HG02840 (cell line): Measurements from ENCODE around the gene NBEAL1.
"Not testable (repeated sequence)": the region's sequence is repeated elsewhere in the genome, so short reads cannot be mapped to it uniquely, and the experiment has no call there.

ENCODE experiments used
- ATAC-seq: cut with Tn5 transposase; IDR thresholded peaks from one replicate; pipeline ENCODE4 v1.9.1; 2021; ENCODE audit warnings: mild to moderate bottlenecking, moderate library complexity, moderate number of reproducible peaks; ENCODE audit not compliant: unreplicated experiment, low FRiP score

Gene NBEAL1

DNA sequence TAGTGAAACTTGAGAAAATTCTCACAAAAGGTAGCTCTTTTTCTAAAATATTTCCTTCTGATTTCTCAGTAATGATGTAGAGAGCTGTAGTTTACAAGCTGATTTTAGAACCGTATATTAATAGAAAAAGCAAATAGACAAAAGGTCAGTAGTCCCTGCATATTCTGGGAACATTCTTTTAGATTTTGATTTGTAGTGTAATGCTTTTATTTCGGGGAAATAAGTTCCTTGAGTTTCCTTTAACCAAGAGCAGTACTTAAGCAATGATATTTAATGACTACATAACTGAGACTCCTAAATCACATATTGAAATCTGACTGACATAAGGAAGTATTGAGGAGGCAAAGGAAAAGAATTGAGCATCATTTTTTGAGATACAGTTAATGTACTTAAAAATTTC is 22.4 kb downstream of the NBEAL1 start:
- no peak for ATAC-seq

DNA sequence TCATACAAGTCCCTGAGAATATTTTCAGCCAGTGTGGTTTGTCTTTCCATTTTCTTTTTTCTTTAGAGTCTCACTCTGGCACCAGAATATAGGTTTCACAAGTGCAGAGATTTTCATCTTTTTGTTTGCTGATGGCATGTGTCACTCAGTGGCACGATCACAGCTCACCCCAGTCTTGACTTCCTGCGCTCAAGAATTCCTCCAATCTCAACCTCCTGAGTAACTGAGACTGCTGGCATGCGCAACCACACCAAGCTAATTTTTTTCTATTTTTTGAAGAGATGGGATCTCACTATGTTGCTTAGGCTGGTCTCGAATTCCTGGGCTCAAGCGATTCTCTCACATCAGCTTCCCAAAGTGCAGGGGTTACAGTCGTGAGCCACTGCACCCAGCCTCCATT is 23.9 kb downstream of the NBEAL1 start:
- ATAC-seq = no peak

DNA sequence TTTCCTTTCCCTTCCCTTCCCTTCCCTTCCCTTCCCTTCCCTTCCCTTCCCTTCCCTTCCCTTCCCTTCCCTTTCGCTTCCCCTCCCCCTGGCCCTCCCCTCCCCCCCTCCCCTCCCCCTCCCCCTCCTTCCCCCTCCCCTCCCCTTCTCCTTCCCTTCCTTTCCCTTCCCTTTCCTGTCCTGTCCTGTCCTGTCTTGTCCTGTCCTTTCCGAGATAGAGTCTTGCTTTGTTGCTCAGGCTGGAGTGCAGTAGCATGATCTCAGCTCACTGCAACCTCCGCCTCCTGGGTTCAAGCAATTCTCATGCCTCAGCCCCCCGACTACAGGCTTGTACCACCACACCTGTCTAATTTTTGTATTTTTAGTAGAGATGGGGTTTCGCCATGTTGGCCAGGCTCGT is 24.5 kb downstream of the NBEAL1 start:
- not testable (repeated sequence) for ATAC-seq

DNA sequence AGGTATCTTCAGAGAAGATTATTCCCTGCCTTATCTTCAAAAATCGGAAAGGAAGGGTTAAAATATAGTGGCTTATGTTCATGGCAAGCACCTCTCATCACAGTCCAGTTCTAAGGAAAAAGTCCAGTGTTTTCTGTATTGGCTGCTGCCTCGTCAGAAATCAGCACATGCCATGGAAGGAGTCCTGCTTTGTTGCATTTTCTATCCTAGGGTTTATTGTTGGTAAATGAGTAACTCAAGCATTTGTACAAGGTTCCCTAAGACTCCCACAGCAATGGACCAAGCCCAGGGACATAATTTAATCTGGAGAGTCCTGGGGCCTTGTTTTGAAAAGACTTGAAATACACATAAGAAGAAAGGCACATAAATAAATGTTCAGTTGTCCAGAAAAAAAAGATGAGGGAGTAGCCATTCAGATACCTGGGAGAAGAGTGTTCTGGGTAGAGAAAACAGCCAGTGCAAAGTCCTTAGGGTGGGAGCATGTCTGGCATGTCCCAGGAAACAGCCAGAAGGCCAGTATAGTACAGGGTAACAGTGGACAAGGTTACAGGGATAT is 26.4 kb downstream of the NBEAL1 start:
- ATAC-seq = no peak

DNA sequence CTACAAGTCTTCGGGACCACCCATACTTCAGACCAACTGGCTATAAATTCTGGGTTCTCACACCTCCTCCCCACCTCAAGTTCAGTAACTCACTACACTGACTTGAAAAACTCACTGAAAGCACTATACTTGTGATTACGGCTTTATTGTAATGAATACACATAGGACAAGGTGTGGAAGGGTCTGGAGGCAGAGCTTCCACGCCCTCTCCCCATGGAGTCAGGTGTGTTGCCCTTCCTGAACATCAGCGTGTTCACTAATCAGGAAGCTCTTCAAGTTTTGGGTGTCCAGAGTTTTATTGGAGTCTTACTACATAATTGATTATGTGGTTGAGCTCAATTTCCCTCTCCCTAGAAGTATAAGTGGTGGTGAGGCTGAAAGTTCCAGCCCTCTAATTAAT is 27.5 kb downstream of the NBEAL1 start:
- ATAC-seq = no peak

DNA sequence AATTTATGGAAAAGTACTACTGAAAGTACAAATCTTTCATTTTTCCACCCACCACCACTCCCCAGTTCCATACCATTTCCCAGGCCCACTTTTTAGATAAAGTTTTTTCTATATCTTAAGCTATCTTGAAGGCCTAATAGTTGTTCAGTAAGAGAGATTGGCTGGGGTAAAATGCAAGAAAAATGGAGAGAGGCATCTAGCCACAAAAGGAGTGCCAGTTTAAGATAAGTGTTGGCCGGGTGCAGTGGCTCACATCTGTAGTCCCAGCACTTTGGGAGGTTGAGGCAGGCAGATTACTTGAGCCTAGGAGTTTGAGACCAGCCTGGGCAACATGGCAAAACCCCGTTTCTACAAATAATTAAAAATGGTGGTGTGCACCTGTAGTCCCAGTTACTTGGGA is 28.6 kb downstream of the NBEAL1 start:
- ATAC-seq = no peak

DNA sequence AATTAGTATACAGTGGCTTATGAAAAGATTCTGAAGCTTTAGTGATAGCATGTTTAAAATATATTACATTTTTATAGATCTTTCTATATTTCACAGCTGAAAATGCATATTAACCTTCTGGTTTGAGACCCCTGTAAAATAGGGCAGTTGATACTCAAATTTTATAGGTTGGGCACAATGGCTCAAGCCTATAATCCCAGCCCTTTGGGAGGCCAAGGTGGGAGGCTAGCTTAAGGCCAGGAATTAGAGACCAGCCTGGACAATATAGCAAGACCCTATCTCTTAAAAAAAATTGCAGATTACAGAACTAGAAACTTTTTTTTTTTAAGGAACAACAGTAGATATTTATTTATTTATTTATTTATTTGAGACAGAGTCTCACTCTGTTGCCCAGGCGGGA is 31.2 kb downstream of the NBEAL1 start:
- ATAC-seq = no peak

DNA sequence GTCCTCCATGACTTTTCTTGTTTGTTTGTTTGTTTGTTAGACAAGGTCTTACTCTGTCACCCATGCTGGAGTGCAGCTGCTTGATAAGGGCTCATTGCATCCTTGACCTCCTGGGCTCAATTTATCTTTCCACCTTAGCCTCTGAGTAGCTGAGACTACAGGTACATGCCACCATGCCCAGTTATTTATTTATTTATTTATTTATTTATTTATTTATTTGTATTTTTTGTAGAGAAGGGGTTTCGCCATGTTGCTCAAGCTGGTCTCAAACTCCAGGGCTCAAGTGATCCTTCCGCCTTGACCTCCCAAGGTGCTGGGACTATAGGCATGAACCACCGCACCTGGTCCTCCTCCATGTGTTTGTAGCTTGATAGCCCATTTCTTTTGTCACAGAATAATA is 37.9 kb downstream of the NBEAL1 start:
- ATAC-seq = no peak

DNA sequence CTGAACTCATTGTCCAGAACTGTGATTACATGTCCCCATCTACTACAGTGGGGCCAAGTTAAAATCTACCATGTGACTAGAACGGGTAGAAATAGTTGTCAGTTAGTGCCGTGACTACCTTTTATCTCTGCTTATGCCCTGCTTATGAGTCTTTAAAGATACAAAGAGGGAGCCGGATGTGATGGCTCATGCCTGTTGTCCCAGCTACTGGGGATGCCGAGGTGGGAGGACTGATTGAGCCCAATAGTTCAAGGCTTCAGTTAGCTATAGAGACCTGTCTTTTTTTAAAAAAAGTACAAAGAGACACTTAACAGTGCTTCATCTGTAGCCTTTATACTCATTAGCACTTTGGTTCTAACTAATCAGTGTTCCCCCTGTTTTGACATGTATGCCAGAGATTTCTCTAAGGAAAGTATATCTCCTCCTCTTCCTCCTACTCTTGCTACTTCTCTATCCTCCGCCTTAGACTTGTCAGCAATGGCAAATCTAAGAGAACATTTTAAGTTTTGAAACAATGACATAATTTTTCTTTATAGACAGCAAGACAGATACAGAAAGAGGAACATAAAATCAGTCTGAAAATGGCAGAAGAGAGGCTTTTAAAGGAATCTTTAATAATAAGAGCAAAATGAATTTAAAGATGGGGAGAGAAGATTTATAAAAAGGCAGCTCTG is 45.0 kb downstream of the NBEAL1 start:
- no peak for ATAC-seq

DNA sequence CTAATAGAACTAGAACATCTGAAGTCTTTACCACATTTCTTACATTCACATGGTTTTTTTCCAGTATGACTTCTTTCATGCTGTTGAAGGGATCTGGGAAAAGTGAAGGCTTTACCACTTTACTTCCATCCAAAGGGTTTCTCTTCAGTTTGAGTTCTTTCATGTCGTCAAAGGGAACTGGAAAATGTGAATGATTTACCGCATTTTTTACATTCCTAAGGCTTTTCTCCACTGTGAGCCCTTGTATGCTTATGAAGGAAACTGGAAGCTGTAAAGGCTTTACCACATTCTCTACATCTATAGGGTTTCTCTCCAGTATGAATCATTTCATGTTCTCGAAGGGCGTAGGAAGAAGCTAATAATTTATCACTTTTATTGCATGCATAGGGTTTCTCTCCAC is 46.7 kb downstream of the NBEAL1 start:
- no peak for ATAC-seq

DNA sequence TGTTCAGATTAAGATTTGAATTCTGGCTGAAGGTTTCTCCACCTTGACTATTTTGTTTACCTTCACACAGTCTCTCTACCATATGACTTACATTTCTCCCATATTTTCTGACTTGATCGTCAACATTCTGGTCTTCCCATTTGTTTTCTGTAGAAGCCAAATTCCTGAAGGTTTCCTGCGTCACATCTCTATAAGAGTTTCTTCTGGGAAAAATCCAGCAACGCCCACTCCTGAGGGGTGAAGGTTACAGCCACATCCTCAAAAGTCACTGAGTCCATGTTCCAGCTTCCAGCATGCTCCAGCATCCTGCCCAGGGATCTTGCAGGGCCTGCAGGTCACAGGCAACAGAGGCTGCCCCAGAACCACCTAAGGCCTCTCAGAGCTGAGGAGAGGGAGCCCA is 47.5 kb downstream of the NBEAL1 start:
- no peak for ATAC-seq

DNA sequence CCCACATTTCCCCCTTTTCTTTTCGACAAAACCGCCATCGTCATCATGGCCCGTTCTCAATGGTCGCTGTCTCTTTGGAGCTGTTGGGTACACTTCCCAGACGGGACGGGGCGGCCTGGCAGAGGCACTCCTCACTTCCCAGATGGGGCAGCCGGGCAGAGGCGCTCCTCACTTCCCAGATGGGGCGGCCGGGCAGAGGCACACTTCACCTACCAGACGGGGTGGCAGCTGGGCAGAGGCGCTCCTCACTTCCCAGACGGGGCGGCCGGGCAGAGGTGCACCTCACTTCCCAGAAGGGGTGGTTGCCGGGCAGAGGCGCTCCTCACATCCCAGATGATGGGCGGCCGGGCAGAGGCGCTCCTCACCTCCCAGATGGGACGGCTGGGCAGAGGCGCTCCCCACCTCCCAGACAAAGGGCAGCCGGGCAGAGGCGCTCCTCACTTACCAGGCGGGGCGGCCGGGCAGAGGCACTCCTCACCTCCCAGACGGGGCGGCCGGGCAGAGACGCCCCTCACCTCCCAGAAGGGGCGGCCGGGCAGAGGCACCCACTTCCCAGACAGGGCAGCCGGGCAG is 51.9 kb downstream of the NBEAL1 start:
- not testable (repeated sequence) for ATAC-seq

DNA sequence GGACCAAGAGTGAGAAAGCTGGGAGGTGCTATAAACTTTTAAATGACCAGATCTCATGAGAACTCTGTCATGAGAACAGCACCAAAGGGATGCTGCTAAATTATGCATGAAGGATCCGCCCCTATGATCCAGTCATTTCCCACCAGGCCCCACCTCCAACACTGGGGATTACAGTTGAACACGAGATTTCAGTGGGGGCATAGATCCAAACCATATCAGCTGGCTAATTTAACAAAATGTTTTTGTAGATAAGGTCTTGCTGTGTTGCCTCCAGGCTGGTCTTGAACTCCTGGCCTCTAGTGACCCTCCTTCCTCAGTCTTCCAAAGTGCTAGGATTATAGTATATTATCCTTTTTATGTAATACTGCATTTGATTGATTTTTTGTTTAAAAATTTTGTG is 56.0 kb downstream of the NBEAL1 start:
- no peak for ATAC-seq

DNA sequence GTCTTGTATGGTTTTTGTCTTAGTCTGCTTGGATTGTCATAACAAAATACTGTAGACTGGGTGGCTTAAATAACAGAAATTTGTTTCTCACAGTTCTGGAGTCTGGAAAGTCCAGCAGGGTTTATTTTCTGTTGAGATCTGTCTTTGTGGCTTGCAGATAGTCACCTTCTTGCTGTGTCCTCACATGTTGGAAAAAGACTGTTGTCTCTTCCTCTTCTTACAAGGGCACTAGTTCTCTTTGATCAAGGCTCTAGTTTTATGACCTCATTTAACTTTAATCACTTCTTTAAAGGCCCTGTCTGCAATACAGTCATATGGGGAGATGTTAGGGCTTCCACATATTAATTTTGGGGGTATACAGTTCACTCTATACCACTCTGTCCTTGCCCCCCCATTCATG is 56.5 kb downstream of the NBEAL1 start:
- no peak for ATAC-seq

DNA sequence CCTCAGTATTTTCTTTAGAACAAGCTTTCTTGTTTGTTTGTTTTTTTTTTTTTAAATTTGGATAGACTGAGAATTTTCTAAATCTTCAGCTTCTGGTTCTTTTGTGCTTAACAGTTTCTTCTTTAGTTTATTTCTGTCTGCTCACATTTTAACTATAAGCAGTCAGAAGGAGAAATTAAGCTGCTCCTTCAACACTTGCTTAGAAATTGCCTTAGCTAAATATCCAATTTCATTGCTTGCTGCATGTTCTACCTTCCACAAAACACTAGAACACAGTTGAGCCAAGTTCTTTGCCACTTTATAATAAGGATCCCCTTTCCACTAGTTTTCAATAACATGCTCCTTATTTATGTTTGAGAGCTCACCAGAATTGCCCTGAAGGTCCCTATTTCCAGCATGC is 57.7 kb downstream of the NBEAL1 start:
- no peak for ATAC-seq

DNA sequence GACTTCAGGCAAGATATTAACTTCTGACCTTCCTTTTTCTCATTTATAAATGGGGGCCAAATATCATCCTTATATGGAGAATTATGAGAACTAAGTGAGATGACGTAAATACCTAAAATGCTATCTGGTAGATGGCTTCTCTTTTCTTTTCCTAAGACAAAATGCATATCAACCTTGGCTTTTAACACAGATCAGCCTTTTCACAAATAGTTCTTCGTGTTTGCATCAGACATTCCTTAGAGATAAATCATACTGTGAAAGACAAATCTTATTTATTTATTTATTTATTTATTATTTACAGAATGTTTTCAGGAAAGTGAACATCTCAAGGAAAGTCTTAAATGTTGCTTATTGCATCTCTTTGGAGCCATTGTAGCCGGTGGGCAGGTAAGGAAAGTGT is 62.8 kb downstream of the NBEAL1 start:
- no peak for ATAC-seq

DNA sequence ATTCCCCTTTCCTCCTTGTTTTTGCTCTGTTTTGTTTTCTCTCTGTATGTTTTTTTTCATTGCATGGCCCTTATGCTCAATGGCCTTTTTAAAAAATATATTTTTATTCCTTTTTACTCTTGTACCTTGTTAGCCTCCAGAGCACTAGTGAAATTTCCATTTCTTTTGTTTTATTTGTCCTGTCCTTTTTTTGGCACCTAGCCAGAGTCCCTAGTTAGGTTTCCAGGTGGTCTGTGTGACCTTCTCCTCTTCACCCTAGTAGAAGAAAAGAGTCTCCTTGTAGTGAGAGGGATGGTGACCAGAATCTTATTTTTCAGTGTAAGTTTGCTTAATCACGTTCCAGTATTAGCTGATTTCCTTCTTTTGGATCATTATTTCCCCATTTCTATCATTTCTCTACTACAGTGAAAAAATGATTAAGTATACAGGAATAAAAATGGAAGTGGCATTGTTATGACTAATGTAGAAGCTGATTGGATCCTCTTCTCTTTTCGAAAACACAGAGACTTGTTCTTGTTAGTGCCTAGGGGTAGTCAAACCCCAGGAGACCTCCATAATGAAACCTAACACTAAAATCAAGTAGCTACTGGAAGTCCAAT is 65.9 kb downstream of the NBEAL1 start:
- ATAC-seq = no peak

DNA sequence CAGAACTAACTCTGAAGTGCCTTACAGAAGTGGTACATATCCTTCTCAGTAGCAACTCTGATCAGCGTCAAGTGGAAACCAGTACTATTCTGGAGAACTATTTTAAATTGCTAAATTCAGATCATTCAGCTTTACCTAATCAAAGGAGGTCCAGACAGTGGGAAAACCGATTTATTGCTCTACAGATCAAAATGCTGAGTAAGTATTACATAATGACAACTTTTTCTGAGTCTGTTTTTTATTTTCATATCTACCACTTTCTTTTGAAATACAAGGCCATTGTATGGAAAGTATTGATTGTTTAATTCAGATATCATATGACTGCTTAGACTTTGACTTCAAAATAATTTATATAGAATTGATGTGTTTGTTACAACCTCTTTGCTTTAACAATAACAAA is 68.7 kb downstream of the NBEAL1 start:
- ATAC-seq = no peak

DNA sequence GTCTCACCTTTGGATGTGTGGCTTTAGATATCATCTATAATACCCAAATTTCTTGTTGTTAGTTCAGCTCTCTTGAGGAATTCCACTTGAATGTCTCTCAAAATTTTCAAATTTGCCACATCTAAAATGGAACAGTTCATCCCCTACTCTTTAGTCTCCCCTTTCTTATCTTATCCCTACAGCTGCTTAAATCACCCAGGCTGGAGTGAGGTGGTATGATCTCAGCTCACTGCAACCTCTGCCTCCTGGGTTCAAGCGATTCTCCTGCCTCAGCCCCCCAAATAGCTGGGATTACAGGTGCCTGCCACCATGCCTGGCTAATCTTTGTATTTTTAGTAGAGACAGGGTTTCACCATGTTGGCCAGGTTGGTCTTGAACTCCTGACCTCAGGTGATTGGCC is 71.7 kb downstream of the NBEAL1 start:
- not testable (repeated sequence) for ATAC-seq

DNA sequence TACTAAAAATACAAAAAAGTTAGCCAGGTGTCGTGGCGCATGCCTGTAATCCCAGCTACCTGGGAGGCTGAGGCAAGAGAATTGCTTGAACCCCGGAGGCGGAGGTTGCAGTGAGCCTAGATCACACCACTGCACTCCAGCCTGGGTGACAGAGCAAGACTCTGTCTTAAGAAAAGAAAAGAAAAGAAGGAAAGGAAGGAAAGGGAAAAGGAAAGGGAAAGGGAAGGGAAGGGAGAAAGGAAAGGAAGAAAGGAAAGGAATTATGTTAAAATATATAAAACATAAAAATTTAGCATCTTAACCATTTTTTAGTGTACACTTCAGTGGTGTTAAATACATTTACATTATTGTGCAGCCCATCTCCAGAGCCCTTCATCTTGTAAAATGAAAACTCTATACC is 76.0 kb downstream of the NBEAL1 start:
- not testable (repeated sequence) for ATAC-seq

DNA sequence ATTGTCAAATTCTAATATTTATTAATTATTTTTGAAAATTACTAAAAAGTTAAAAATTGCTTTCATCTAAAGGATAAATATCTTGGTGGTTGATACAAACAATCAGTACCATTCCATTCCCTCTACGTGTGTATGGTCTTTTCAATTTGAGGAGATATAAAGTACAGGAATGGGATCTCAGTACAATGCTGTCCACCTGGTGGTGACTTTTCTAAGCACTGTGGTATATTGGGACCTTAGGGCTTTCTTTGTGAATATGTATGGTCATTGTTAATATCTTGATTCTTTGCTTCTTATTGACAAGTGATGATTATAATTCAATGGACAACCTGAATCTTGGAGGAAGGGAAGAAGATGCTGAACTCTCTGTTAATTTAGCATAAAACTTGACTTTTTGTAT is 83.1 kb downstream of the NBEAL1 start:
- no peak for ATAC-seq

DNA sequence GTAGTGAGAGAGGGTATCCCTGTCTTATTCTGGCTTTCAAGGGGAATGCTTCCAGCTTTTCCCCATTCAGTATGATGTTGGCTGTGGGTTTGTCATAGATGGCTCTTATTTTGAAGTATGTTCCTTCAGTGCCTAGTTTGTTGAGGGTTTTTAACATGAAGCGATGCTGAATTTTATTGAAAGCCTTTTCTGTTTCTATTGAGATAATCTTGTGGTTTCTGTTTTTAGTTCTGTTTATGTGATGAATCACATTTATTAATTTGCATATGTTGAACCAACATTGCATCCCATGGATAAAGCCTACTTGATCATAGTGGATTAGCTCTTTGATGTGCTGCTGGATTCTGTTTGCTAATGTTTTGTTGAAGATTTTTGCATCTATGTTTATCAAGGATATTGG is 87.7 kb downstream of the NBEAL1 start:
- ATAC-seq = not testable (repeated sequence)
